GM21515 (cell line): Measurements from ENCODE around the gene LUC7L3.
A peak's percentile ranks its signal among the peaks of the same experiment; 100 is the strongest.

Source experiments
- ATAC-seq: cut with Tn5 transposase; IDR thresholded peaks from one replicate; pipeline ENCODE4 v1.9.1; 2021; ENCODE audit not compliant: unreplicated experiment

LUC7L3 gene

DNA sequence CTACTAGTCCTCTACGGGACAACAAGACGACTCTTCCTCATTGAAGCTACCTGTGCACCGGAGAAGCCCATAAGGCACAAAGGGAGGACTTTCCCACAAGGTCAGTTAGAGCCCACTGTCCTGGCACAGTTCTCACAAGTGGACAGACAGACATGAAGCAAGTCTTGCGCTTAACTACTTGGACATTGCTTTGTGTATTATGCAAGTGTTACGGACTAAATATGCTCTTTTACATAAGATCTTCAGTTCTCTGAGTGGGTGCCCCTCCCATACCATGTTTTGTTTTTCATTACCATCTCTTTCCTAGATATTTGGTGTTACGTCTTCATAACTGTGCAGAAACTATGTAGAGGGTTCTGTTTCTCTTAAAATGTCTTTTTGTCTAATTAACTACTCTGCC lies 29.8 kb downstream of the LUC7L3 start:
- no peak for ATAC-seq

DNA sequence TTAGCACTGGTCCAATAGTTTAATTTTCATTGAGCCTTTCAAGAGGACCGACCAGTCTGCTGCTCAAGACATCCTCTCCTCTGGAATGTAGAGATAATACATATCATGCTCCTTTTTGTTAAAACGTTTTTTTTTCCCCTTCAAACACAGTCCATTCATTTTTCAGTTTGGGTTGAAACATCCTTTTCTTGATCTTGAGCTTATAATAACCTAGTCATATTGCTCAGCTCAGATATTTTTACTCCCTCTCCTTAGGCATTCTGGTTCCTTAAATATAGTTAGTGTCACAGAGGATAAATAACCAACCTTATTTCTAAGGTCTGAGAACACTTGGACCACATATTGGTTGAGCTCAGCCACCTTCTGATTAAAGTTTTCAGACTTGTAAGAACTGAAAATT lies 35.1 kb downstream of the LUC7L3 start:
- ATAC-seq: no peak

DNA sequence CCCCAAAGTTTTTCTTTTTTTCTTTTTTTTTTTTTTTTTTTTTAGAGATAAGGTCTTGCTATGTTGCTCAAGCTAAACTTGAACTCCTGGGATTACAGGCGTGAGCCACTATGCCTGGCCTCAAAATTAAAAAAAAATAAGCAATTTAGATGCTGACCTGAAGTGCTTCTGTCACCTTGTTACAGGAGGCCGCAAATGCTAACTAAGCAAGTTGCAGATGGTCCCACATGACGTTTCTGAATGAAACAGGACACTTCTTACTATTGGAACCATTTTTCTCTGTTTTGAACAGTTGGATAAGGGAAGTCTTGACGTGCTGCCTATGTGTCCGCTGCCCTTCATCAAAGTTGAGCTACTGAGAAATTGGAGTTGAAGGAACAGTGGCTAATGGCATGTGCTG lies 39.1 kb downstream of the LUC7L3 start:
- no peak for ATAC-seq

DNA sequence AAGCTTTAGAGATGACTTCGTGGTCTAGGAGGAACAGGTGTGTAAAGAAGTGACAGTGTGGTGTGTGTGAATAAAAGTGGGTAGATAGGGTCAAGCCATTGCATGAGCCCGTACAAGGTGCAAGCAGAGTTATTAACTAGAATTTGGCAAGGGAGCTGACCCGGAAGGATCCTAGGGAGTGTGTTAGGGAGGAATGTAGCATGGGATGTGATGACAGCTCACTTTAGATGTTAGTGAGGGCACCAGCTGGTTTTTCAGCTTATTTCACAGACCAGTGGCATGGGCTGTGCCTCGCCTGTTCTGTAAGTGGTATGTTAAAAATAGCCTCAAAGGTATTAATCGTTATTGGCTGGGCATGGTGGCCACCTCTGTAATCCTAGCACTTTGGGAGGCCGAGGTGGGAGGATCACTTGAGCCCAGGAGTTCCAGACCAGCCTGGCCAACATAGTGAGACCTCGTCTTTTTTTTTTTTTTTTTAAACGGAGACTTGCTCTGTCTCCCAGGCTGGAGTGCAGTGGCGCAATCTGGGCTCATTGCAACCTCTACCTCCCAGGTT lies 39.7 kb downstream of the LUC7L3 start:
- ATAC-seq: no peak

DNA sequence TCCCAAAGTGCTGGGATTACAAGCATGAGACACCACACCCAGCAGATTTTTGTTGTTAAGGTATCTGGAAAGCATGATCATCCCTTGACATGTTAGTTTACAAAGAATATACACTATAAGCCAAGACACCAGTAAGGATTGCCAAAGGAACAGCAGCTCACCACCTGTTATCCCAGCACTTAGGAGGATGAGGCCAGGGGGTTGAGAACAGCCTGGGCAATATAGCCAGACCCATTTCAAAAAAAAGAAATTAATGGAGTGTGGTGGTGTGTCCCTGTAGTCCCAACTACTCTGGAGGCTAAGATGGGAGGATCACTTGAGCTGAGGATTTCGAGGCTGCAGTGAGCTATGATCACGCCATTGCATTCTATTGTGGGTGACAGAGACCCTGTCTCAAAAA lies 42.8 kb downstream of the LUC7L3 start:
- ATAC-seq: no peak

DNA sequence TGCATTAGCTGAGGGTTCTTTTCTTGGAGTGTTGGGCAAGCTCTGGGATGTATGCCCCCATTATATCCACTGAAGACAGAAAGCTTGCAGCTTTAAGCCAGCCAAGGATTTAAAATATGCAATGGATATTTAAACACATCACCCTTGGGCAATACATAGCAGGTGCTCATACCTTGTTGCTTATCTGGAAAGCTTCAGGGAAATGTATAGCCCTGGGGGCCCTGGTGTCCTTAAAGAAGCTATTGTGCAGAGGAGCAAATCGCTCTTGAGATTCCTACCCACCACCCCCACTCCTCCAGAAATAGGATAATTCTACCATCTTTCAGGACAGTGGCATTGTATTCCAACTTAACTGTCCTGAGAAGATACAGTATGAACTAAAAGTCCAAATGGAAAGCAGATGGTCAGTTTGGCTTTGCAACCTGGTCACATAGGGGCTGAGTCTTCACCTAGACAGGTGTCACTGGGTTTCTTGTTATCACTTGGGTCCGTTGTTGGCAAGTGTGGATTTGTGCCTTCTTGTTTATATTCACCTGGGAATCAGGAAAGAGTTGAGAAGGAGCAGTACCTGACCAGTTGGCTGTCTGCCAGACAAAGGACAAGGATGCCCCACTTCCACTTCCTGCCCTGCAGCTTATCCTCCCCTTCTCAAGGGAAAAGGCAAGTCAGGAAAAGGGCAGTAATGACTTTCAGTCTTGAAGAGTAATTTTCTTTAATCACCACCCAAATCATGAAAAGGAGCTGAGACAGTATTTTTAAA lies 44.5 kb downstream of the LUC7L3 start:
- no peak for ATAC-seq

DNA sequence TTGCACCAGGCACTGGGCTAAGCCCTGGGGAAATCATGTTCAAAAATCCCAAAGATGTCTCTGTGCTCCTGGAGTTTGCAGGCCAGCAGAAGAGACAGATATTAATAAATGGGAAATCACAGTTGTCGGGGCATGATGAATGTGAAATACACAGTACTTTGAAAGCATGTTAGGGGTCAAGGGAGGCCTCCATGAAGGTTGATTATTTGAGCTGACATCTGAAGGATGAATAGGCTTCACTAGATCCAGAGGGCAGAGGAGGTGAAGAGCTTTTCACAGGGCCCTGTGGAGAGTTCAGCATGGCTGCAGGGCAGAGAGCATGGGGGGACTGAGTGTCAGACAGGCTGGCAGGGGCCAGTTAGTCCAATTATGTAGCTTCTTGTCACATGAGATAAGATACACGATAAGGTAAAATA lies 45.3 kb downstream of the LUC7L3 start:
- no peak for ATAC-seq

DNA sequence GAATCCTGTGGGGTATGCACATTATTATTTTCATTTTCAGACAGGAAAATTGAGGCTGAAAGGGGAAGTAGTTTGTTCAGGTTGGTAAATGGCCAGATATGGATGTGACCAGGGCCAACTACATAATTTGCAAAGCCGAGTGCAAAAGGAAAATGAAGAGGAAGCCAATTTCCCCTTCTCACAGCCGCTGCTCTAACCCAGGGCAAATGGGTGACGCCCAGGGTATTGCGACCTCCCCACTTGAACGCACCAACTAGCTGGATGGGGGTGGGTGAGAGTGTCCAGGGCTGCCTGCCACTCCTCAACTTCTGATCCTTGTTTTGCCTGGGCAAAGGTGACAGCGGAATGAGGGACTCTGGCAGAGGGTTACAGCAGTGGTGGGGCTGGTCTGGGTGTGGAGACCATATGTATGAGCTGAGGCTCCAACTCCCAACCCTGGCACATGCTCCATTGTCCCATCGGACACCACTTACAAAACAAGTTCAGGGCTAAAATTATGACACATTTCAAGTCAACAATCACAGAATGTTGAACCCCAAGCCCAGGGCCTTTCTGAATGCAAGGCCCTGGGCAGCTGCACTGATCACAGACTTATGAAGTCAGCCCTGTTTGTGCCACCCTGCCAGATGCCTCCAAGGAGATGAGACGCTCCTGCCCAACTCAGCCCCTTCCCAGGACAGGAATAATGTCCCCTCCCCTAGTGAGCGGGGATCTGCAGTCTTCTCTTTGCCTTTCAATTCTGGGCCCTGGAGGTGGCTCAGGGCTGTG lies 46.2 kb downstream of the LUC7L3 start:
- ATAC-seq: peak; percentile 47

DNA sequence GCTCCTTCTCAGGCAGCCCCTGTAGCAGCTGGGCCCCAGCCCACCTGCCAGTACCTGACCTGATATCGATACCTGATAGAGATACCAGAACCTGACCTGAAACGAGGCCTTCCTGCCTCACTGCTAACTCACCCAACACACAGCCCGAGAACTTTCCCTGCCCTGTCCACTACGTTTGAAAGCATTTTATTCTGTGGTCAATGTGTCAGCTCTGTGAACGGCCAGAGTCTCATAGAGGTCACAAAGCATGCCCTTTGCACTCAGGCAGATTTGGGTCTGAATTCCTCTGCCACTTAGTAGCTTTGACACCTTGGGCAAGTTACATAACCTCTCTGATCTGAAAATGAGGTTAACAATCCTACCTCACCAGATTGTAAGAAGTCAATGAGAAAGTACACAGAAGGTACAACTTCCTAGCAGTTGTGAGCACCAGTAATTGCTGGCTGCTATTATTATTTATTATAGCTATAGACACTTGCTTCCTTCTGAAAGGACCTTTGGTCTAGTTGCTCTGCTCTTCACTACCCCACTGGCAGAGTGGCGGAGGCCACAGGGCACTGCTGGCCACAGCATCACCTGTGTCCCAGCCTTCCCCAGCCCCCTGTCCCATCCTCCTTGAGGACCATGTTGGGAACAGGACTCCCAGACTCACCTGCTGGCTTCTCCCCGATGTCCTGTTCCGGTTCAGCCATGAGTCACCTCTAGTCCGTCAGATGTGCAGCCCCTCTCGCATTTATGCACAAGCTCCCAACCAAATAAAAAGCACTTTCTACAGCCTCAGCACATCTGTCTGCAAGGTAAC lies 47.0 kb downstream of the LUC7L3 start:
- ATAC-seq: no peak

DNA sequence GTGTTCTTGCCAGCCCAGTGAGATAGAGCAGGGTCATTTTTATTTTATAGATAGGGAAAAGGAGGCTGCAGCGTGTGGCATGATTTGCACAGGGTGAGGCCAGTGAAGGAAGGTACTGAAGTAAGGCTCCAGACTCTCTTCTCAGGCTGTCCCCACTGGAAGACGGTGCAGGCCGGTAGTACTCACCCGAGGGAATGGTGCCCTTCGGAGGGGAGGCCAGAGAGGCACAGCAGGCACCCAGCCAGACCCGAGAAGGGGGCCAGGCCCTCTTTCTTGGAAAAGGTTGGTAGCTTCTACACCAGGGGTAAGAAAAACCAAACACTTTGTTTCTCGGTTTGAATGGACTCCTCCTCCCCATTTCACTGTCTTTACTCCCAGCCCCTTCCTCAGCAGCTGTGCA lies 47.6 kb downstream of the LUC7L3 start:
- no peak for ATAC-seq

DNA sequence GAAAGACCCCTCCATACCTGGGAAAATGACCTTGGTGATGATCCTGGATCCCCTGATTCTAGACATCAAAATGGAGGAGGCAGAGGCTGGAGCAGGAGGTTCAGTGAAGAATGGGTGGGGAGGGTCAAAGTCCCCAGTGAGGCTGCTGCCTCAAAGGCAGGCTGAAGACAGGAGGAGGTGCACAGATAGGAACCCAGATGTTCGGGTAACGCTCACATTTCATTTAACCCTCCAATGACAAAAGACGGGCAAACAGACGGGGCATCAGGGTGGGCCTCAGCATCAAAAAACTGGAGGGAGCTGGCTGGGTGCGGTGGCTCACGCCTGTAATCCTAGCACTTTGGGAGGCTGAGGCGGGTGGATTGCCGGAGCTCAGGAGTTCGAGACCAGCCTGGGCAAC lies 48.0 kb downstream of the LUC7L3 start, which contains the start of gene ANKRD40CL:
ANKRD40CL (minus strand) TSS at position 73 of the 400 bp plus-strand sequence. CDS start 605 bp downstream, outside the sequence.
- no peak for ATAC-seq

DNA sequence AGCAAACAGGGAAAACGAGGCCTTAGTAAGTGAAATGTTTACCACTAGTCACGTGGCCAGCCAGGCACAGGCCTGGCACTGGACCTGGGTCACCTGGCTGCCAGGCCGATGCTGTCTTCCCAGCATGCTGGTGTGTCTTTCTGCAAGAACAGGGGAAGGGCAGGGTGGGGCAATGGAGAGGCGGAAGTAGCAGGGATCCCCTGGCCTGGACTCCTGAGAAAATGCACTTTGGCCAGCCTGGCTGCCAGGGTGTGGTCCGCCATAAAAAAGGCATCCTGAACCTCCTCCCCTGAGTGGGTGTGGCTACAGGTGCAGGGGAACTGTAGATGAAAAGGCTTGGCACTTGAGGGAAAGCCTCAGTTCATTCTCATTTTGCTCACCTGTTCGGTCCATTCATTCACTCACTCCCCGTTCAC lies 49.0 kb downstream of the LUC7L3 start:
- ATAC-seq: no peak

DNA sequence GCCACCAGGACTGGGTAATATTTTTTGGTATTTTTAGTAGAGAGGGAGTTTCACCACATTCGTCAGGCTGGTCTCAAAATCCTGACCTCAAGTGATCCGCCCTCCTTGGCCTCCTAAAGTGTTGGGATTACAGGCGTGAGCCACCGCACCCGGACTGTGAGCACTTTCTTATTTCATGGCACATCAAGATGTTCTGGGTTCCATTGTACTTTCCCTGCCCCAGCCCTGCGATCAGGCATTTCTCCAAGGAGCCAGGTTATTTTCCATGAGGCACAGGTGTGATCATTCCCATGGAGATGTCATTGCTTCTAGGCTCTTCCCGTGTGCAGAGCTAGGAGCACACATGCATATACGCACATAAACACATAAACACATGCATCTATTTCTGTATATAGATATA lies 50.5 kb downstream of the LUC7L3 start:
- ATAC-seq: no peak

DNA sequence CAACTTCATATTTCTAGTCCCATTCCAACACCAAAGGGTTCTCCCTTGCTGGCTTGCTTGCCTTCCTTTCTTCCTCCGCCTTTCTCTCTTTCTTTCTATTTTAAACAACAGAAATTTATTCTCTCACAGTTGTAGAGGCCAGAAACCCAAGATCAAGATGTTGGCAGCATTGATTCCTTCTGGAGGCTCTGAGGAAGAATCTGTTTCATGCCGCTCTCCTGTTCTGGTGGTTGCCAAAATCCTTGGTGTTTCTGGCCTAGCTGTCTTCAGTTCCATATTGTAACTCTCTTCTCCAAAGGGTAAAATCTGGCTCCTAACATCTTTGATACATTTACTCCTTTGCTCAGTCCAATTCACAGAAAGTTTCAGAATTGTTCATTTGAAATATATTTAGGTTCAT lies 50.9 kb downstream of the LUC7L3 start:
- no peak for ATAC-seq

DNA sequence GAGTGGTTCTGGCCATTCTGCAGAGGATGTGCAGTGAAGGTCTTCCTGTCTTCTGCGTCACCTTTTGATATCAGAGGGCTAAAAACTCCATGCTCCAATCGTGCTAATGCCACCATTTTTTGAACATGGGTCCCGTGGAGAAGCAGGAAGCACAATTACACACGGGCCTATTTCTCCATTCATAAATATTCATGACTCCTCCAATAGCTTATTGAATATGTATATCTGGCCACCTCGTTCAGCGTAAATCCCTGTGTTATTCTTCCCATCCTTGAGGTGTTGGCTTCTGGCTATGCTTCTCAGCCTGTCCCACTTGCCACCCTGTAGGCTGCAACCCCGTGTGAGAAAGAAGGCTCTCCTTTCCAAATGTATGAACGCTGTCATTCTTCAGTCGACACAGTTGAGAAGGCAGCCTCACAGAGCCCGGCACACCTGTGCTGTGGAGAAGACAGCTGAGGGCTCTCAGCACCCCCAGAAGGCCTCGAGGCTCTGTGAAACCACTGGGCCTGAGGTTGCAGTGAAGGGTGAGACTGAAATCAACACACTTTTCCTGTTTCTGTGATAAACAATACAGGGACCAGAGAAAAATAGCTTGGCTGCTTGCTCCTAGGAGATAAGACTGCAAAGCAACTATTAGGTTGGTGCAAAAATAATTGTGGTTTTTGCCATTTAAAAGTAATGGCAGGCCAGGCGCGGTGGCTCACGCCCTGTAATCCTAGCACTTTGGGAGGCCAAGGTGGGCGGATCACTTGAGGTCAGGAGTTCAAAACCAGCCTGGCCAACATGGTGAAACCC lies 52.8 kb downstream of the LUC7L3 start:
- peak; percentile 94 for ATAC-seq

DNA sequence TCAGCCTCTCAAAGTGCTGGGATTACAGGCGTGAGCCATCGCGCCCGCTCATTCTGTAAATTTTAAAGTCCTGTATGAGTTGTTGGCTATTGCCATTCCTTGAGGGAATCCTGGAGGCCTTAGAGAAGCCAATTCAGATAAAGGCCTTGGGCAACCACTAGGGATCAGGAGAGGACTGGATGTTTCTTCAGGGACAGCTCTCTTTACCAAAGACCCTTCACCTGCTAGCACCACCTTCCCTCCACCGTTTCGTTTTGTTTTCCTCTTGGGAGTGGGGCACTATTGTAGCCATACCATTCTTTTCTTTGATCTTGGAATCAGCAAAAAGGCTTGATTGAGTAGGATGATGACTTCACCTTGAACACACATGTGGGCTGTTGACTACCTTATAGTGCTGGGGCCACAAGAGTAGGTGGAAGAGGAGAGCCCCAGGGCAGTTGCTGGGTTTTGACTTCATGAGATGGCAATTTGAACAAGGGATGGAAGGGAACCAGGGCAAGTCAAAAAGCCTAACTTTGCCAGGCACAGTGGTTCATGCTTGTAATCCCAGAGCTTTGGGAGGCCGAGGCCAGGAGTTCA lies 54.9 kb downstream of the LUC7L3 start:
- ATAC-seq: no peak

DNA sequence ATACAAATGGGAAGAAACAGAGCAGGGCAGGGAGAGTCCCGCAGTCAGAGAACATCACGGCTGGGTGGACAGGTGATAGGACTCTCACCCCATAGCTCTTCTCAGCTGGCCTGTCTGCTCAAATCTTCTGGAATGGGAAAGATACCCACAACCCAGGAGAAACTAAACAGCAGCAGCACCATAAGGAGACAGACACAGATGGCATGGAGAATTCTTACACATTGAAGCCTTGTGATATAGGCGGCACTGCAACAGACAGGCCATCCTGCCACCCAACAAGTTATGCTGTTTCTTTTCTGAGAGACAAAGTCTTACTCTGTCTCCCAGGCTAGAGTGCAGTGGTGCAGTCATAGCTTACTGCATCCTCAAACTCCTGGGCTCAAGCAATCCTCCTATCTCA lies 56.5 kb downstream of the LUC7L3 start:
- no peak for ATAC-seq

DNA sequence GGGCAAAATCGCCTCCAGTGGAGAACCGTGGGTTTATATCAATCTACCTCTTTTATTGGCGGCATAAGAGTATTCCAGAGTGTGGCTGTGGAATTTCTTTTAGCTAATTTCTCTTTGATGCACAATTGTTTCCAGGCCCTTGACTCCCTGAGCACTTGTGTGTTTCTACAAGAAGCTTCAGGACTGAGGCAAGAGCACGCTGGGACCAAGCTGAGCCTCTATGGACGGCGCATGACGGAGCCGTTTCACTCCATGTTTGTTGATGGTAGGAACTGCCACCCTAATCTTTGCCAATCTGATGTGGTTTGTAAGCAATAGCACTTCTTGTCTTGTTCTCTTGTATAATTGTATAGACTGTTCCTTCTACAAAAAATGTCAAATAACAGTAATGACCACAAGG lies 59.1 kb downstream of the LUC7L3 start:
- ATAC-seq: no peak

DNA sequence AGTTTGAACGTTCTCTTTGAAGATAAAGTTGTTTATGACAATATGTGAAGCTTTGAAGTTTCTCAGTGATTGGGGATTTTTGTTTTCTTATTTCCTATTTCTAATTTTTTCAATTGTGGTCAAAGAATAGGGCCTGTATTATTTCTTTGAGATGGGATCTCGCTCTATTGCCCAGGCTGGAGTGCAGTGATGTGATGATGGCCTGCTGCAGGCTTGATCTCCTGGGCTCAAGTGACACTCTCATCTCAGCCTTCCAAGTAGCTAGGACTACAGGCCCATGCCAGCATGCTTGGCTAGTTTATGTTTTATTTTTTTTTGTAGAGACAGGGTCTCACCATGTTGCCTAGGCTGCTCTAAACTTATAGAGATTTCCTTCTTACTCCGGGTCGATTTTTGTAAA lies 59.6 kb downstream of the LUC7L3 start:
- ATAC-seq: no peak

DNA sequence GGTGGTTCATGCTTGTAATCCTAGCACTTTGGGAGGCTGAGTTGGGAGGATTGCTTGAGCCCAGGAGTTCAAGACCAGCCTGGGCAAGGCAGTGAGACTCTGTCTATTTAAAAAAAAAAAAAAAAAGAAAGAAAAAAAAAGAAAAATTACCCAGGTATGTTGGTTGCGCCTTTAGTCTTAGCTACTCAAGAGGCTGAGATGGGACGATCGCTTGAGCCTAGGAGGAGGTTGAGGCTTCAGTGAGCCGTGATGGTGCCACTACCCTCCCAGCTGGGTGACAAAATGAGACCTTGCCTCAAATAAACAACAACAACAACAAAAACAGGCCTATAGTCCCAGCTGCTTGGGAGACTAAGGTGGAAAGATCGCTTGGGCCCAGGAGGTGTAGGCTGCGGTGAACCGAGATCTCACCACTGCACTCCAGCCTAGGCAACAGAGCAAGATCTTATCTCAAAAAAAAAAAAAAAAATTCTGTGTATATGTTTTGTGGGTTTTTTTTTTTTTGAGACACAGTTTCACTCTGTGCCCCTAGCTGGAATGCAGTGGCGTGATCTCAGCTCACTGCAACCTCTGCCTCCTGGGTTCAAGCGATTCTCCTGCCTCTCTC lies 60.4 kb downstream of the LUC7L3 start:
- no peak for ATAC-seq
